HEK293 (cell line): Measurements from ENCODE around the gene PAIP2.

Source experiments
- CTCF ChIA-PET: fragments of 350-600 bp; formaldehyde crosslinking; extraction: SDS; loops from one replicate; lab custom pipeline; 2021; ENCODE audit warnings: antibody characterized with exemption; lab: Yijun Ruan, JAX
- POLR2A ChIA-PET: fragments of 300-600 bp; formaldehyde crosslinking; extraction: SDS; loops from one replicate; lab custom pipeline; 2020; ENCODE audit warnings: antibody characterized with exemption, inconsistent platforms; lab: Yijun Ruan, JAX
- H3K27ac ChIP-seq: fragments of 200-500 bp; sonication (Bioruptor generic); 2 replicates; pipeline ENCODE4 v1.5.1; 2014; ENCODE audit warnings: low read depth, low read length, control low read depth, inconsistent platforms; ENCODE audit errors: extremely low read depth
- H3K36me3 ChIP-seq, 2 experiments: fragments of 200-500 bp in 1 of 2; sonication (Bioruptor generic) in 1 of 2; 1 replicate in 1 of 2; 2 replicates in 1 of 2; pipeline ENCODE4 v1.5.1; 2014 to 2017; ENCODE audit warnings: inconsistent platforms in 2 of 2, low read length in 2 of 2; ENCODE audit not compliant: control insufficient read depth in 2 of 2, insufficient read depth in 1 of 2
- H3K4me1 ChIP-seq: fragments of 200-500 bp; sonication (Bioruptor generic); 2 replicates; pipeline ENCODE4 v1.5.1; 2014; ENCODE audit warnings: mild to moderate bottlenecking, low read length, inconsistent platforms; ENCODE audit not compliant: control insufficient read depth, insufficient read depth
- H3K4me3 ChIP-seq: 2 replicates; pipeline ENCODE4 v1.5.1; 2011; ENCODE audit warnings: low read depth, mild to moderate bottlenecking, control low read depth, low read length, moderate library complexity
- H3K9me3 ChIP-seq: fragments of 200-500 bp; sonication (Bioruptor generic); 2 replicates; pipeline ENCODE4 v1.5.1; 2014; ENCODE audit warnings: low read depth, low read length, inconsistent platforms; ENCODE audit not compliant: control insufficient read depth, insufficient read depth
- GLI4 ChIP-seq: fragments of 450-650 bp; formaldehyde crosslinking; IDR thresholded peaks from 2 replicates; pipeline ENCODE4 v1.5.1; 2016; ENCODE audit warnings: missing biosample characterization, missing genetic modification characterization
- GLIS1 ChIP-seq: fragments of 450-650 bp; formaldehyde crosslinking; IDR thresholded peaks from 2 replicates; pipeline ENCODE4 v1.5.1; 2016; ENCODE audit warnings: missing biosample characterization, missing genetic modification characterization
- HOXC10 ChIP-seq: sonication (generic); formaldehyde crosslinking; IDR thresholded peaks from 2 replicates; pipeline ENCODE4 v1.8.1; 2023; ENCODE audit warnings: mild to moderate bottlenecking, missing genetic modification reagents
- KLF10 ChIP-seq: fragments of 450-650 bp; IDR thresholded peaks from 2 replicates; pipeline ENCODE4 v1.5.1; 2018; ENCODE audit warnings: missing biosample characterization, mild to moderate bottlenecking, missing genetic modification characterization
- MYNN ChIP-seq: fragments of 450-650 bp; formaldehyde crosslinking; IDR thresholded peaks from 2 replicates; pipeline ENCODE4 v1.5.1; 2016; ENCODE audit warnings: missing biosample characterization, missing genetic modification characterization, borderline replicate concordance
- PBX3 ChIP-seq: sonication (generic); formaldehyde crosslinking; IDR thresholded peaks from 2 replicates; pipeline ENCODE4 v1.8.1; 2022; ENCODE audit warnings: mild to moderate bottlenecking, moderate library complexity, missing genetic modification reagents
- ZBTB11 ChIP-seq: fragments of 450-650 bp; formaldehyde crosslinking; conservative IDR thresholded peaks from 2 replicates; pipeline ENCODE4 v1.5.1; 2016; ENCODE audit warnings: low read depth, missing biosample characterization, missing genetic modification characterization
- ZBTB17 ChIP-seq: fragments of 450-650 bp; formaldehyde crosslinking; IDR thresholded peaks from 2 replicates; pipeline ENCODE4 v1.5.1; 2016; ENCODE audit warnings: missing biosample characterization, missing genetic modification characterization
- ZBTB8A ChIP-seq: fragments of 450-650 bp; formaldehyde crosslinking; IDR thresholded peaks from 2 replicates; pipeline ENCODE4 v1.5.1; 2016; ENCODE audit warnings: missing biosample characterization, missing genetic modification characterization
- ZIC2 ChIP-seq: fragments of 450-650 bp; formaldehyde crosslinking; IDR thresholded peaks from 2 replicates; pipeline ENCODE4 v1.5.1; 2016; ENCODE audit warnings: missing biosample characterization, missing genetic modification characterization
- ZNF146 ChIP-seq: fragments of 450-650 bp; formaldehyde crosslinking; IDR thresholded peaks from 2 replicates; pipeline ENCODE4 v1.5.1; 2016; ENCODE audit warnings: missing biosample characterization, missing genetic modification characterization
- ZNF239 ChIP-seq: fragments of 450-650 bp; formaldehyde crosslinking; IDR thresholded peaks from 2 replicates; pipeline ENCODE4 v1.5.1; 2016; ENCODE audit warnings: missing biosample characterization, missing genetic modification characterization
- ZNF248 ChIP-seq: fragments of 450-650 bp; formaldehyde crosslinking; IDR thresholded peaks from 2 replicates; pipeline ENCODE4 v1.5.1; 2017; ENCODE audit warnings: missing biosample characterization, missing genetic modification characterization
- ZNF354C ChIP-seq: fragments of 450-650 bp; formaldehyde crosslinking; IDR thresholded peaks from 2 replicates; pipeline ENCODE4 v1.5.1; 2016; ENCODE audit warnings: missing biosample characterization, missing genetic modification characterization, low read depth, borderline replicate concordance
- ZNF514 ChIP-seq: fragments of 450-650 bp; formaldehyde crosslinking; IDR thresholded peaks from 2 replicates; pipeline ENCODE4 v1.5.1; 2016; ENCODE audit warnings: missing biosample characterization, missing genetic modification characterization
- ZNF560 ChIP-seq: fragments of 450-650 bp; formaldehyde crosslinking; IDR thresholded peaks from 2 replicates; pipeline ENCODE4 v1.5.1; 2017; ENCODE audit warnings: missing biosample characterization, missing genetic modification characterization, borderline replicate concordance
- ZNF654 ChIP-seq: fragments of 450-650 bp; formaldehyde crosslinking; IDR thresholded peaks from 2 replicates; pipeline ENCODE4 v1.5.1; 2016; ENCODE audit warnings: low read depth, missing biosample characterization, missing genetic modification characterization
- ZNF664 ChIP-seq: fragments of 450-650 bp; formaldehyde crosslinking; IDR thresholded peaks from 2 replicates; pipeline ENCODE4 v1.5.1; 2016; ENCODE audit warnings: missing biosample characterization, missing genetic modification characterization
- ZNF791 ChIP-seq: fragments of 450-650 bp; formaldehyde crosslinking; IDR thresholded peaks from 2 replicates; pipeline ENCODE4 v1.5.1; 2016; ENCODE audit warnings: missing biosample characterization, missing genetic modification characterization
- TF ChIP-seq, protein P1 (sequence below): fragments of 450-650 bp; formaldehyde crosslinking; IDR thresholded peaks from 2 replicates; pipeline ENCODE4; 2016; ENCODE audit warnings: missing biosample characterization, missing genetic modification characterization
- TF ChIP-seq, protein P2 (sequence below): fragments of 450-650 bp; formaldehyde crosslinking; IDR thresholded peaks from 2 replicates; pipeline ENCODE4 v1.5.1; 2016; ENCODE audit warnings: missing biosample characterization, missing genetic modification characterization
- TF ChIP-seq, protein P3 (sequence below): fragments of 450-650 bp; formaldehyde crosslinking; IDR thresholded peaks from 2 replicates; pipeline ENCODE4 v1.5.1; 2016; ENCODE audit warnings: missing biosample characterization, missing genetic modification characterization, borderline replicate concordance

PAIP2 gene

DNA sequence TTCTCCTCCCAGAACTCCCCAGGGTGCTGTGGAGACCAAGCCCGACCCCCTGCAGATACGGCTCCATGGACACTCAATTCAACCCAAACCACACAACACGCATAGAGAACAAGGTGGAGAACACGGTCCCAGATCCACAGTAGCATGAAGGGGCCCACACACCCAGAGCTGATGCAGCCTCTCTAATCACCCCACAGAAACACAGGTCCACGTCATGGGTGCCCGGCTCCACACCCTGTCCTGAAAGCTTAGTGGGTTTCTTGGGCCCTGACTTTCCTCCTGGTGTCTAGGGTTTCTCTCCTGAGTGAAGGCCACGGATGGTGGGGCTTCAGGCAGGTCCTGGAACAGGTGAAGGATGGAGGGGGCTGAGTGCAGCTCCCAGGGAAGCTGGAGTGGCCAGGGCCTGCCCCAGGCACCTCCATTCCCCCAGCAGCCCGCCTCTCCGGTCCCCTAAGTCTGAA lies 43.0 kb downstream of the PAIP2 start:
- H3K4me1 ChIP-seq, result no peaks in the 10 kb centered on the region
- ChIA-PET POLR2A (no interaction called here), CTCF (interaction anchor here (0.5 kb wide), 1 partner anchor 80 kb away, joined by 3 read pairs; no protein-coding TSS in a partner anchor)
- H3K9me3 ChIP-seq, result no peaks in the 10 kb centered on the region
- peak; percentile 23; the same call in 1 of the 2 replicates for TF ChIP-seq ZIC2 (tag by site-specific recombination)
- no peak for TF ChIP-seq ZNF560 (tag by site-specific recombination)
- TF ChIP-seq PBX3 (CRISPR knock-in tag), result no peak
- TF ChIP-seq GLI4 (tag by site-specific recombination), result no peak
- TF ChIP-seq GLIS1 (tag by site-specific recombination), result peak; percentile 28; the same call in 1 of the 2 replicates
- no peak for TF ChIP-seq ZNF146 (tag by site-specific recombination)
- TF ChIP-seq ZNF791 (tag by site-specific recombination), result no peak
- TF ChIP-seq, all 188 proteins: peak for 2
- Histone ChIP-seq H3K27ac (no peak overlapping the region), H3K36me3 (no peaks in the 10 kb centered on the region), H3K4me3 (no peak overlapping the region)

DNA sequence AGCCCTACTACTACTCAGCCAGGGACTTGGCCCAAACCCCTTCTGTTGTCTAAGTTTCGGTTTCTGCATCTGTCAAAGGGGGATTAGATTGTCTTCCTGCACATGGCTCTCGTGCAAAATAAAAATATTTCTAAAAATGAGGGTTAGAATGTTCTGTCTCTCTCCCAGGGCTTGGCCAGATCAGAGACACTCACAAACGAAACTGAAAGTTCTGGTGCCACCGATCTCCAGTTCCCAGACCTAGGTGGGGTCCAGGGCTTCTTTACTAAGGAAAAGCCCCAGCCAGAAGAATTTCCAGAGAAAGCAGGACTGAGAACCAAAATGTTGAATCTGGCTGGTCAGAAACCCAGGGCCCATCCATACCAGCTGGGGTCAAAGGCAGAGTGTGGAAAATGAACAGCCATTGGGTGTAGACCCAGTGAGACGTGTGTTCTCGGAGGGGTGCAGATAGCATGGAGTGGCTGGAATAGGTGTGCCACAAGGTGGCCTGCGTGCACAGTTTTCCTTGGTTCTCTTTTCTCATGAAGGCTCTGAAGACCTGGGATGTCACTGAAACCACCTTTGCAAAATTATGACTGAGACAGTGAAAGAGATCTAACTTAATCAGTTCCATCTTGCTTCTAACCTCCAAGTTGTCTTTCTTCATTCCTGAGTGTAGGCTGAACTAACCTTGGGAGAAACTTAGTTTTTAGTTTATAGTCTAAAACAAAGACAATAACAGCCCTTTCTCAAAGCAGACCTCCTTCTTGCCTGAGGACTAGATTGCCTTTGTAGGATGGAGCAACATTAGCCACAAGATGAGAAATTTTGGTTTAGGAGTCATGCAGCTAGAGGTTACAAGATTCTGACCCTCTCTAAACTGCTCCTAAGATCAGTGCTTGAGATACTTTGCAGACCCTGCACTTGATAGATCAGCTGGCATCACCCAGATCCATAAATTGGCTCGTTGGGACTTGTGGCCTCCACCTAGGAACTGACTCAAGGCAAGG lies 43.7 kb downstream of the PAIP2 start:
- no peaks in the 10 kb centered on the region for H3K9me3 ChIP-seq
- ChIA-PET CTCF (interaction anchor here (1.6 kb wide), 1 partner anchor 99 kb away, joined by 3 read pairs; no protein-coding TSS in a partner anchor), POLR2A (interaction anchor here (1.6 kb wide), 1 partner anchor 43 kb away, joined by 4 read pairs; the partner anchor contains the start of gene PAIP2)
- H3K27ac ChIP-seq, result no peak overlapping the region
- no peaks in the 10 kb centered on the region for H3K4me1 ChIP-seq
- no peaks in the 10 kb centered on the region for H3K36me3 ChIP-seq
- H3K4me3 ChIP-seq, result no peak overlapping the region
- TF ChIP-seq ZNF654 (tag by site-specific recombination), result peak; percentile 36; the same call in 1 of the 2 replicates
- no peak for TF ChIP-seq ZNF248 (tag by site-specific recombination)
- TF ChIP-seq KLF10 (tag by site-specific recombination), result no peak
- TF ChIP-seq ZBTB8A, result no peak
- peak; percentile 95 for TF ChIP-seq ZBTB17 (tag by site-specific recombination)
- no peak for TF ChIP-seq ZNF514
- no peak for TF ChIP-seq ZNF354C (tag by site-specific recombination)
- TF ChIP-seq, protein P1, sequence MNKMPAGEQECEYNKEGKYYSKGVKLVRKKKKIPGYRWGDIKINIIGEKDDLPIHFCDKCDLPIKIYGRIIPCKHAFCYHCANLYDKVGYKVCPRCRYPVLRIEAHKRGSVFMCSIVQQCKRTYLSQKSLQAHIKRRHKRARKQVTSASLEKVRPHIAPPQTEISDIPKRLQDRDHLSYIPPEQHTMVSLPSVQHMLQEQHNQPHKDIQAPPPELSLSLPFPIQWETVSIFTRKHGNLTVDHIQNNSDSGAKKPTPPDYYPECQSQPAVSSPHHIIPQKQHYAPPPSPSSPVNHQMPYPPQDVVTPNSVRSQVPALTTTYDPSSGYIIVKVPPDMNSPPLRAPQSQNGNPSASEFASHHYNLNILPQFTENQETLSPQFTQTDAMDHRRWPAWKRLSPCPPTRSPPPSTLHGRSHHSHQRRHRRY (tag by site-specific recombination), result no peak
- no peak for TF ChIP-seq MYNN (tag by site-specific recombination)
- TF ChIP-seq ZBTB11, result no peak
- TF ChIP-seq, protein P2, sequence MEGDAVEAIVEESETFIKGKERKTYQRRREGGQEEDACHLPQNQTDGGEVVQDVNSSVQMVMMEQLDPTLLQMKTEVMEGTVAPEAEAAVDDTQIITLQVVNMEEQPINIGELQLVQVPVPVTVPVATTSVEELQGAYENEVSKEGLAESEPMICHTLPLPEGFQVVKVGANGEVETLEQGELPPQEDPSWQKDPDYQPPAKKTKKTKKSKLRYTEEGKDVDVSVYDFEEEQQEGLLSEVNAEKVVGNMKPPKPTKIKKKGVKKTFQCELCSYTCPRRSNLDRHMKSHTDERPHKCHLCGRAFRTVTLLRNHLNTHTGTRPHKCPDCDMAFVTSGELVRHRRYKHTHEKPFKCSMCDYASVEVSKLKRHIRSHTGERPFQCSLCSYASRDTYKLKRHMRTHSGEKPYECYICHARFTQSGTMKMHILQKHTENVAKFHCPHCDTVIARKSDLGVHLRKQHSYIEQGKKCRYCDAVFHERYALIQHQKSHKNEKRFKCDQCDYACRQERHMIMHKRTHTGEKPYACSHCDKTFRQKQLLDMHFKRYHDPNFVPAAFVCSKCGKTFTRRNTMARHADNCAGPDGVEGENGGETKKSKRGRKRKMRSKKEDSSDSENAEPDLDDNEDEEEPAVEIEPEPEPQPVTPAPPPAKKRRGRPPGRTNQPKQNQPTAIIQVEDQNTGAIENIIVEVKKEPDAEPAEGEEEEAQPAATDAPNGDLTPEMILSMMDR (tag by site-specific recombination), result peak; percentile 56; the same call in 1 of the 2 replicates
- no peak for TF ChIP-seq HOXC10 (CRISPR knock-in tag)
- TF ChIP-seq, protein P3, sequence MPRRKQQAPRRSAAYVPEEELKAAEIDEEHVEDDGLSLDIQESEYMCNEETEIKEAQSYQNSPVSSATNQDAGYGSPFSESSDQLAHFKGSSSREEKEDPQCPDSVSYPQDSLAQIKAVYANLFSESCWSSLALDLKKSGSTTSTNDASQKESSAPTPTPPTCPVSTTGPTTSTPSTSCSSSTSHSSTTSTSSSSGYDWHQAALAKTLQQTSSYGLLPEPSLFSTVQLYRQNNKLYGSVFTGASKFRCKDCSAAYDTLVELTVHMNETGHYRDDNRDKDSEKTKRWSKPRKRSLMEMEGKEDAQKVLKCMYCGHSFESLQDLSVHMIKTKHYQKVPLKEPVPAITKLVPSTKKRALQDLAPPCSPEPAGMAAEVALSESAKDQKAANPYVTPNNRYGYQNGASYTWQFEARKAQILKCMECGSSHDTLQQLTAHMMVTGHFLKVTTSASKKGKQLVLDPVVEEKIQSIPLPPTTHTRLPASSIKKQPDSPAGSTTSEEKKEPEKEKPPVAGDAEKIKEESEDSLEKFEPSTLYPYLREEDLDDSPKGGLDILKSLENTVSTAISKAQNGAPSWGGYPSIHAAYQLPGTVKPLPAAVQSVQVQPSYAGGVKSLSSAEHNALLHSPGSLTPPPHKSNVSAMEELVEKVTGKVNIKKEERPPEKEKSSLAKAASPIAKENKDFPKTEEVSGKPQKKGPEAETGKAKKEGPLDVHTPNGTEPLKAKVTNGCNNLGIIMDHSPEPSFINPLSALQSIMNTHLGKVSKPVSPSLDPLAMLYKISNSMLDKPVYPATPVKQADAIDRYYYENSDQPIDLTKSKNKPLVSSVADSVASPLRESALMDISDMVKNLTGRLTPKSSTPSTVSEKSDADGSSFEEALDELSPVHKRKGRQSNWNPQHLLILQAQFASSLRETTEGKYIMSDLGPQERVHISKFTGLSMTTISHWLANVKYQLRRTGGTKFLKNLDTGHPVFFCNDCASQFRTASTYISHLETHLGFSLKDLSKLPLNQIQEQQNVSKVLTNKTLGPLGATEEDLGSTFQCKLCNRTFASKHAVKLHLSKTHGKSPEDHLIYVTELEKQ (tag by site-specific recombination), result no peak
- TF ChIP-seq ZNF239 (tag by site-specific recombination), result no peak
- TF ChIP-seq ZNF664 (tag by site-specific recombination), result no peak
- TF ChIP-seq ZNF146 (tag by site-specific recombination), result no peak
